Measurements from ENCODE around the gene FAF1.

FAF1 gene

GRCh38 chr1:50527249-50527986, 432.6 kb downstream of the FAF1 start:
- H3K27me3 Mint-ChIP-seq (ENCODE audit: low read depth) = no peaks in the 10 kb centered on the region
- H3K4me1 Mint-ChIP-seq = no peaks in the 10 kb centered on the region
- H3K4me3 Mint-ChIP-seq = no peak overlapping the region
- peaks cover 21% of the 10 kb centered on the region for H3K36me3 Mint-ChIP-seq (ENCODE audit: low read depth)
- no peak overlapping the region for H3K27ac Mint-ChIP-seq
- peaks cover 11% of the 10 kb centered on the region for H3K9me3 Mint-ChIP-seq
- no peak for TF ChIP-seq CTCF (IDR thresholded peaks at IDR 0.05; ENCODE audit: unreplicated experiment in 3 of 3)

- Mint-ChIP-seq H3K4me3 (no peak overlapping the region), H3K4me1 (no peaks in the 10 kb centered on the region), H3K27ac (no peak overlapping the region), H3K27me3 (ENCODE audit: low read depth) (no peaks in the 10 kb centered on the region), H3K36me3 (ENCODE audit: low read depth) (peaks cover 24% of the 10 kb centered on the region), H3K9me3 (peaks cover 13% of the 10 kb centered on the region)
- TF ChIP-seq CTCF (IDR thresholded peaks at IDR 0.05; ENCODE audit: unreplicated experiment in 3 of 3) = no peak
Measured at GRCh38 chr1:50526431-50526830, 433.6 kb downstream of the FAF1 start.

GRCh38 chr1:50523548-50523947, 436.5 kb downstream of the FAF1 start:
- Mint-ChIP-seq H3K27me3 (ENCODE audit: low read depth) (no peaks in the 10 kb centered on the region), H3K4me3 (no peak overlapping the region), H3K36me3 (ENCODE audit: low read depth) (peaks cover 24% of the 10 kb centered on the region), H3K27ac (no peak overlapping the region), H3K4me1 (no peaks in the 10 kb centered on the region), H3K9me3 (peaks cover 13% of the 10 kb centered on the region)
- TF ChIP-seq CTCF (IDR thresholded peaks at IDR 0.05; ENCODE audit: unreplicated experiment in 3 of 3) = no peak

GRCh38 chr1:50522691-50523342, 437.2 kb downstream of the FAF1 start:
- H3K36me3 Mint-ChIP-seq (ENCODE audit: low read depth) = peaks cover 24% of the 10 kb centered on the region
- H3K9me3 Mint-ChIP-seq = peaks cover 13% of the 10 kb centered on the region

DNA sequence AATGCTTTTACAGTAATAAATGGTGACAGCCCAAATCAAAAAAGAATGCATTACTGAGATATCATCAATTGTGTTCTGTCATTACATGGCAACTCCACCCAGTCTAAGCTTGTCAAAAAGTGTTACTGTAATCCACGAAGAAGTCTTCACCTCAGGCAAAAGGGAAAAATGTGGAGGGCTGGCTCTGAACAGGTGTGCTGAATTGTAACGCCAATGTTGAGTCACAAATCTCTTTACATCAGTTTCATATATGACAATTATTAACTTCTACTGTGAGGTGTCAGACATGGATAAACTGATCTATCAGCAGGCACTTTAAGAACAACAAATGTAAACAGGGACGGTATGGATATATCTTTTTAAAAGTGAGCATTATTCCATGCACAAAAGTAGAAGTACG, 438.4 kb downstream of the FAF1 start:
- no peaks in the 10 kb centered on the region for H3K27me3 Mint-ChIP-seq (ENCODE audit: low read depth)
- TF ChIP-seq CTCF (IDR thresholded peaks at IDR 0.05; ENCODE audit: unreplicated experiment in 3 of 3) = no peak
- no peaks in the 10 kb centered on the region for H3K4me1 Mint-ChIP-seq
- H3K9me3 Mint-ChIP-seq = peaks cover 13% of the 10 kb centered on the region
- H3K4me3 Mint-ChIP-seq = no peak overlapping the region
- H3K27ac Mint-ChIP-seq = no peak overlapping the region
- H3K36me3 Mint-ChIP-seq (ENCODE audit: low read depth) = peaks cover 20% of the 10 kb centered on the region

More at GRCh38 chr1:50522691-50523342, 437.2 kb downstream of the FAF1 start:
- Mint-ChIP-seq H3K4me3 (no peak overlapping the region), H3K27ac (no peak overlapping the region), H3K4me1 (no peaks in the 10 kb centered on the region), H3K27me3 (ENCODE audit: low read depth) (no peaks in the 10 kb centered on the region)
- no peak for TF ChIP-seq CTCF (IDR thresholded peaks at IDR 0.05; ENCODE audit: unreplicated experiment in 3 of 3)

DNA sequence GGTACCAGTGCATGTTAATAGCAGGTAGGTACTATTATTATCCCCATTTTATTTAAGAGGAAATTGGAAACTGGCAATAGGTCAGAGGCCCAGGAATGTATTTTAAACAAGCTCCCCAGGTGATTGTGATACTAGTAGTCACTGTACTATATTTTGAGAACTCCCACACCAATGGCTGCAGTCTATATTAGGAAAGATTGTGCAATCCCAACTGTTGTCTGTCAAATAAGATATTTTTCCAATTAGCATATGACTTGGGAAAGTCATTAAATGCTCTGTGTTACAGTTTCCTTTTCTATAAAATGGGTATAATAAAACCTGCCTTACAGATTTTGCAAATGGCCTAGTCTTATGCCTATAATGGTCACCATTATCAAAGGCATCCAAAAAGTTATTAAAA, 442.6 kb downstream of the FAF1 start:
- Mint-ChIP-seq H3K36me3 (ENCODE audit: low read depth) (peaks cover 14% of the 10 kb centered on the region), H3K4me3 (no peak overlapping the region), H3K27ac (no peak overlapping the region)

More for the DNA sequence above, 442.6 kb downstream of the FAF1 start:
- H3K4me1 Mint-ChIP-seq = no peaks in the 10 kb centered on the region
- peaks cover 2% of the 10 kb centered on the region for H3K9me3 Mint-ChIP-seq
- no peak for TF ChIP-seq CTCF (IDR thresholded peaks at IDR 0.05; ENCODE audit: unreplicated experiment in 3 of 3)
- no peaks in the 10 kb centered on the region for H3K27me3 Mint-ChIP-seq (ENCODE audit: low read depth)

Measured in nephron (organoid).